Neural cell (in vitro differentiated cells): ENCODE data around the gene RGS16. TPM values are rescaled to one million over a fixed set of nuclear protein-coding genes. Genes with fewer than 3 reads are reported as not detected.

Experiments used
- H2AFZ ChIP-seq: fragments of 200-600, 300-800 bp; sonication (generic), shearing (Covaris generic); 2 replicates; pipeline ENCODE4 v1.6.0; 2014; ENCODE audit warnings: low read depth, mild to moderate bottlenecking, antibody characterized with exemption, low read length, moderate library complexity
- H3F3A ChIP-seq: fragments of 200-600 bp; shearing (Covaris generic); 2 replicates; pipeline ENCODE4 v1.6.1; 2016; ENCODE audit warnings: mild to moderate bottlenecking, moderate library complexity, mixed read lengths, antibody characterized with exemption, low read length; ENCODE audit not compliant: insufficient read depth, poor library complexity, severe bottlenecking
- H3K27ac ChIP-seq: fragments of 200-600, 300-800 bp; sonication (generic), shearing (Covaris generic); 2 replicates; pipeline ENCODE4 v1.5.1; 2014; ENCODE audit warnings: mild to moderate bottlenecking, low read length, moderate library complexity
- H3K27me3 ChIP-seq: fragments of 300-800, 200-600 bp; sonication (generic), shearing (Covaris generic); 2 replicates; pipeline ENCODE4 v1.6.0; 2014; ENCODE audit warnings: mild to moderate bottlenecking, low read depth, low read length, moderate library complexity; ENCODE audit not compliant: insufficient read depth
- H3K36me3 ChIP-seq: fragments of 300-800, 200-600 bp; sonication (generic), shearing (Covaris generic); 2 replicates; pipeline ENCODE4 v1.5.1; 2014; ENCODE audit warnings: mild to moderate bottlenecking, antibody characterized with exemption, low read length, moderate library complexity; ENCODE audit not compliant: insufficient read depth
- H3K4me2 ChIP-seq: fragments of 300-800, 200-600 bp; sonication (generic), shearing (Covaris generic); 2 replicates; pipeline ENCODE4 v1.6.0; 2014; ENCODE audit warnings: mild to moderate bottlenecking, low read length
- H3K4me3 ChIP-seq: fragments of 300-800, 200-600 bp; sonication (generic), shearing (Covaris generic); 2 replicates; pipeline ENCODE4 v1.5.1; 2014; ENCODE audit warnings: mild to moderate bottlenecking, low read length, moderate library complexity
- H3K79me2 ChIP-seq: fragments of 200-600 bp; shearing (Covaris generic); replicated peaks from 2 replicates; pipeline ENCODE4 v1.6.0; 2014; ENCODE audit warnings: mild to moderate bottlenecking, low read length, moderate library complexity; ENCODE audit not compliant: insufficient read depth
- H3K9ac ChIP-seq: fragments of 300-800, 200-600 bp; sonication (generic), shearing (Covaris generic); 2 replicates; pipeline ENCODE4 v1.6.1; 2016; ENCODE audit warnings: mild to moderate bottlenecking, low read length, mixed read lengths
- H3K9me2 ChIP-seq: fragments of 200-600 bp; shearing (Covaris generic); 2 replicates; pipeline ENCODE4 v1.6.1; 2016; ENCODE audit warnings: mild to moderate bottlenecking, low read length, mixed read lengths; ENCODE audit not compliant: insufficient read depth
- H3K9me3 ChIP-seq: fragments of 200-600, 300-800 bp; sonication (generic), shearing (Covaris generic); 2 replicates; pipeline ENCODE4 v1.6.1; 2016; ENCODE audit warnings: mild to moderate bottlenecking, mixed run types, low read length, moderate library complexity, mixed read lengths
- H4K20me1 ChIP-seq: fragments of 200-600 bp; shearing (Covaris generic); 2 replicates; pipeline ENCODE4 v1.6.1; 2016; ENCODE audit warnings: mild to moderate bottlenecking, mixed run types; ENCODE audit not compliant: insufficient read depth
- CTCF ChIP-seq: fragments of 450-650 bp; IDR thresholded peaks from 2 replicates; pipeline ENCODE4 v1.5.1; 2014; ENCODE audit warnings: antibody characterized with exemption, mild to moderate bottlenecking, moderate library complexity; ENCODE audit not compliant: poor library complexity, severe bottlenecking
- EP300 ChIP-seq: fragments of 450-650 bp; conservative IDR thresholded peaks from 2 replicates; pipeline ENCODE4 v1.6.1; 2014; ENCODE audit warnings: antibody characterized with exemption, mild to moderate bottlenecking, moderate library complexity; ENCODE audit not compliant: poor library complexity, severe bottlenecking
- EZH2 ChIP-seq: fragments of 200-600, 300-800 bp; shearing (Covaris generic), sonication (generic); IDR thresholded peaks from 2 replicates; pipeline ENCODE4 v1.6.1; 2014; ENCODE audit warnings: antibody characterized with exemption, low read length, borderline replicate concordance, mild to moderate bottlenecking; ENCODE audit not compliant: insufficient read depth, poor library complexity, severe bottlenecking
- MXI1 ChIP-seq: fragments of 450-650 bp; conservative IDR thresholded peaks from 2 replicates; pipeline ENCODE4 v1.6.1; 2014; ENCODE audit warnings: antibody characterized with exemption, mild to moderate bottlenecking; ENCODE audit not compliant: poor library complexity, severe bottlenecking
- POLR2AphosphoS5 ChIP-seq: IDR thresholded peaks from 2 replicates; pipeline ENCODE4 v1.6.1; 2012
- RAD21 ChIP-seq: fragments of 450-650 bp; conservative IDR thresholded peaks from 2 replicates; pipeline ENCODE4 v1.6.1; 2014; ENCODE audit warnings: antibody characterized with exemption, mild to moderate bottlenecking, moderate library complexity
- SMC3 ChIP-seq: fragments of 450-650 bp; conservative IDR thresholded peaks from 2 replicates; pipeline ENCODE4 v1.6.1; 2014; ENCODE audit warnings: antibody characterized with exemption, mild to moderate bottlenecking, moderate library complexity; ENCODE audit not compliant: poor library complexity
- TAF1 ChIP-seq: IDR thresholded peaks from 2 replicates; pipeline ENCODE4 v1.6.1; 2012; ENCODE audit warnings: low read depth
- polyA plus RNA-seq: library from polyadenylated mRNA; depleted of rRNA; stranded (reverse); fragments of >200 nt; gene quantifications from 2 replicates; pipeline ENCODE4 v1.2.3, GENCODE V29; 2014
- TF ChIP-seq, protein P1 (sequence below): IDR thresholded peaks from 2 replicates; pipeline ENCODE4 v1.6.1; 2012; ENCODE audit warnings: borderline replicate concordance

RGS16 gene
- polyA plus RNA-seq, 1 donor from 2014 or later: 1.1 TPM

DNA sequence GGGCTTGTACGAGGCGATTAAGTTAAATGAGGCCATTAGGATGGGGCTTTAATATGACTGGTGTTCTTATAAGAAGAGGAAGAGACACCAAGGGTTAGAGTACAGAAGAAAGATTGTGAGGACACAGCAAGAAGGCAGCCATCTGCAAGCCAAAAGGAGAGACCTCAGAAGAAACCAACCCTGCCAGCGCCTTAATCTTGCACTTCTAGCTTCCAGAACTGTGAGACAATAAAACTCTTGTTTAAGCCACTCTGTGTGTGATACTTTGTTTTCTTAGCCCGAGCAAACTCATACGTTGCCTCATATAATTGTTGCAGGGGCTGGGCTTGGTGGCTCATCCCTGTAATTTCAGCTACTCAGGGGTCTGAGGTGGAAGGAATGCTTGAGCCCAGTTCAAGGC lies 33.6 kb upstream of the RGS16 start:
- no peaks in the 10 kb centered on the region for H3K36me3 ChIP-seq
- H3F3A ChIP-seq: no peaks in the 10 kb centered on the region
- no peak overlapping the region for H3K9ac ChIP-seq
- no peaks in the 10 kb centered on the region for H3K9me2 ChIP-seq
- H3K79me2 ChIP-seq: no peaks in the 10 kb centered on the region
- H4K20me1 ChIP-seq: no peaks in the 10 kb centered on the region
- no peaks in the 10 kb centered on the region for H3K27me3 ChIP-seq
- no peak overlapping the region for H3K4me3 ChIP-seq
- TF ChIP-seq CTCF (no peak), EP300 (no peak), TAF1 (no peak), RAD21 (no peak)
- no peak overlapping the region for H2AFZ ChIP-seq
- no peak overlapping the region for H3K4me2 ChIP-seq
- no peaks in the 10 kb centered on the region for H3K9me3 ChIP-seq
- H3K27ac ChIP-seq: no peak overlapping the region

GRCh38 chr1:182635871-182636270 lies 31.7 kb upstream of the RGS16 start:
- Histone ChIP-seq H3K4me3 (no peak overlapping the region), H3K27ac (no peak overlapping the region), H4K20me1 (no peaks in the 10 kb centered on the region), H3K36me3 (no peaks in the 10 kb centered on the region), H3K27me3 (no peaks in the 10 kb centered on the region), H3K9ac (no peak overlapping the region), H2AFZ (no peak overlapping the region), H3F3A (no peaks in the 10 kb centered on the region), H3K4me2 (no peak overlapping the region), H3K9me3 (no peaks in the 10 kb centered on the region), H3K9me2 (no peaks in the 10 kb centered on the region), H3K79me2 (no peaks in the 10 kb centered on the region)
- TF ChIP-seq EP300: no peak
- TF ChIP-seq, protein P1, sequence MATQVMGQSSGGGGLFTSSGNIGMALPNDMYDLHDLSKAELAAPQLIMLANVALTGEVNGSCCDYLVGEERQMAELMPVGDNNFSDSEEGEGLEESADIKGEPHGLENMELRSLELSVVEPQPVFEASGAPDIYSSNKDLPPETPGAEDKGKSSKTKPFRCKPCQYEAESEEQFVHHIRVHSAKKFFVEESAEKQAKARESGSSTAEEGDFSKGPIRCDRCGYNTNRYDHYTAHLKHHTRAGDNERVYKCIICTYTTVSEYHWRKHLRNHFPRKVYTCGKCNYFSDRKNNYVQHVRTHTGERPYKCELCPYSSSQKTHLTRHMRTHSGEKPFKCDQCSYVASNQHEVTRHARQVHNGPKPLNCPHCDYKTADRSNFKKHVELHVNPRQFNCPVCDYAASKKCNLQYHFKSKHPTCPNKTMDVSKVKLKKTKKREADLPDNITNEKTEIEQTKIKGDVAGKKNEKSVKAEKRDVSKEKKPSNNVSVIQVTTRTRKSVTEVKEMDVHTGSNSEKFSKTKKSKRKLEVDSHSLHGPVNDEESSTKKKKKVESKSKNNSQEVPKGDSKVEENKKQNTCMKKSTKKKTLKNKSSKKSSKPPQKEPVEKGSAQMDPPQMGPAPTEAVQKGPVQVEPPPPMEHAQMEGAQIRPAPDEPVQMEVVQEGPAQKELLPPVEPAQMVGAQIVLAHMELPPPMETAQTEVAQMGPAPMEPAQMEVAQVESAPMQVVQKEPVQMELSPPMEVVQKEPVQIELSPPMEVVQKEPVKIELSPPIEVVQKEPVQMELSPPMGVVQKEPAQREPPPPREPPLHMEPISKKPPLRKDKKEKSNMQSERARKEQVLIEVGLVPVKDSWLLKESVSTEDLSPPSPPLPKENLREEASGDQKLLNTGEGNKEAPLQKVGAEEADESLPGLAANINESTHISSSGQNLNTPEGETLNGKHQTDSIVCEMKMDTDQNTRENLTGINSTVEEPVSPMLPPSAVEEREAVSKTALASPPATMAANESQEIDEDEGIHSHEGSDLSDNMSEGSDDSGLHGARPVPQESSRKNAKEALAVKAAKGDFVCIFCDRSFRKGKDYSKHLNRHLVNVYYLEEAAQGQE: no peak
- no peak for TF ChIP-seq POLR2AphosphoS5
- TF ChIP-seq MXI1: no peak
- no peak for TF ChIP-seq SMC3
- no peak for TF ChIP-seq CTCF
- no peak for TF ChIP-seq EZH2
- no peak for TF ChIP-seq TAF1
- TF ChIP-seq RAD21: no peak
